Dendritic cell treated with granulocyte-macrophage colony-stimulating factor and Interleukin-4, amounts not matched to agents 40 ng/mL and 50 ng/mL, for 4 days (primary cell): ENCODE measurements around the gene STAM2.
"Not testable (repeated sequence)": the region's sequence is repeated elsewhere in the genome, so short reads cannot be mapped to it uniquely, and the experiment has no call there.

Source experiments
- H3K27ac Mint-ChIP-seq: one replicate; pipeline ENCODE4 v1.8.0; 2022; ENCODE audit warnings: mild to moderate bottlenecking, mixed read lengths
- H3K27me3 Mint-ChIP-seq: one replicate; pipeline ENCODE4 v1.8.0; 2022; ENCODE audit warnings: mild to moderate bottlenecking, mixed read lengths
- H3K36me3 Mint-ChIP-seq: one replicate; pipeline ENCODE4 v1.8.0; 2022; ENCODE audit warnings: low read depth, mixed read lengths
- H3K4me1 Mint-ChIP-seq: one replicate; pipeline ENCODE4 v1.8.0; 2022; ENCODE audit warnings: low read depth, mixed read lengths
- H3K4me3 Mint-ChIP-seq: one replicate; pipeline ENCODE4 v1.8.0; 2022; ENCODE audit warnings: mild to moderate bottlenecking, moderate library complexity, mixed read lengths
- H3K9me3 Mint-ChIP-seq: one replicate; pipeline ENCODE4 v1.8.0; 2022; ENCODE audit warnings: mixed read lengths
- intact Hi-C: fragments of 100-400 bp; cut with micrococcal nuclease; formaldehyde crosslinking; loops from one replicate; pipeline ENCODE4 v1.15.0; 2022

STAM2 gene

DNA sequence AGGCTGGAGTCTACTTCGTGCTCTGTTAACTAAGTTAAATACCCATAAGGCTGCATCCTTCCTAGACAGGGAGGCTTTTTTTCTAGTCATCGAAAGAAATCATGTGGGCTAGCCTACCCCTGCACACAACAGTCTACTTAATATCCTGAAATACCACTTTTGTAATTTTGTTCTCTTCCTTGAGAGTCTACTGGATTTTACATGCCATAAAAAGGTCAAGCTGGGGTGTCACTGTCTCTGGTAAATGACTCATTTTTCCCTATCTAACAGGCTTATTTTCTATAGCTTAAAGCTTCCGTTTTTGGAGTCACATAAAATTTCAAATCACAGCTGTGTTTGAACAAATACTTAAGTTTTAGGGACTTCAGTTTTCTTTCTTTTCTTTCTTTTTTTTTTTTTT lies 10.7 kb upstream of the STAM2 start:
- peaks cover 11% of the 10 kb centered on the region for H3K4me1 Mint-ChIP-seq
- no peak overlapping the region for H3K4me3 Mint-ChIP-seq
- peaks cover 9% of the 10 kb centered on the region for H3K9me3 Mint-ChIP-seq
- intact Hi-C loops: no loop called here
- H3K27ac Mint-ChIP-seq: no peak overlapping the region
- peaks cover 7% of the 10 kb centered on the region for H3K27me3 Mint-ChIP-seq
- no peaks in the 10 kb centered on the region for H3K36me3 Mint-ChIP-seq

GRCh38 chr2:152183401-152184073 lies 8.0 kb upstream of the STAM2 start:
- Mint-ChIP-seq H3K4me1 (peaks cover 11% of the 10 kb centered on the region), H3K27me3 (peaks cover 9% of the 10 kb centered on the region), H3K4me3 (no peak overlapping the region), H3K36me3 (no peaks in the 10 kb centered on the region), H3K27ac (no peak overlapping the region), H3K9me3 (peaks cover 9% of the 10 kb centered on the region)
- intact Hi-C loops: no loop called here

- H3K27me3 Mint-ChIP-seq, H3K27ac Mint-ChIP-seq, H3K4me3 Mint-ChIP-seq, H3K9me3 Mint-ChIP-seq: not testable (repeated sequence)
- Mint-ChIP-seq H3K36me3 (peaks cover 17% of the 10 kb centered on the region), H3K4me1 (peaks cover 22% of the 10 kb centered on the region)
- intact Hi-C loops: loop anchor here (5.0 kb wide), 1 partner anchor 540 kb away; the partner anchor contains the start of genes ARL6IP6 and PRPF40A
These were observed 2.1 kb upstream of the STAM2 start for GRCh38 chr2:152177667-152178066.

DNA sequence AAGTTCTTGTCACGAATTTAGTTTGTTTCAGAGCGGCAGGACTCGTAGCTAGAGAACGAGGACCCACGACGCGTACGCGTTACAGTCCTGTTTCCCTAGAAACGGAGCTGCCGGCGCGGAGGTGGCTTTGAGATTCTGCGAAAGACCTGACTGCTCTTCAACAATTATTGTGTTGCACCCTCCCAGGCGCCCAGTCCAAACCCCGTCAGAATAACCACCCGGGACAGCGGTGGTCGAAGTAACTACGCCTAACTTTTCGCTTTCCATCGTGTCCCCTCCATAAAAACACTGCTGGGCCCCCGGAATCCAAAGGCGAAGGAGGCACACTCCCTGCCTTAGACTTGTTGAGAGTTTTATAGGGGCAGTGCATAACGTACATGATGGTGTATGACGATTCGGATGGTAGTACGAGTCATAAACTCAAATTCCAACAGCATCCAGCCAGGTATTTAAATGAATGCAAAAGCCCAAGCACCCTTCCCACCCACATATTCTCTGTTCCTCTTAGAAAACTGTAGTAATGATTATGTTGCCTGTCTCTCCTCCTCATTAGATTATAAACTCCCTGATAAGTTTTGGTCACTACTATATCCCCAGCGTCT lies 651 bp upstream of the STAM2 start:
- peaks cover 23% of the 10 kb centered on the region for H3K36me3 Mint-ChIP-seq
- H3K4me1 Mint-ChIP-seq: peaks cover 30% of the 10 kb centered on the region
- H3K4me3 Mint-ChIP-seq: peak overlapping the region; percentile 97
- H3K9me3 Mint-ChIP-seq: no peaks in the 10 kb centered on the region
- peaks cover 2% of the 10 kb centered on the region for H3K27me3 Mint-ChIP-seq
- H3K27ac Mint-ChIP-seq: peak overlapping the region; percentile 100
- intact Hi-C loops: loop anchor here (1.0 to 5.0 kb wide), 2 partner anchors 459 to 541 kb away; partner anchors contain the start of genes ARL6IP6 and PRPF40A

GRCh38 chr2:152175012-152175367 lies 573 bp downstream of the STAM2 start:
- H3K27ac Mint-ChIP-seq: peak overlapping the region; percentile 100
- peaks cover 29% of the 10 kb centered on the region for H3K36me3 Mint-ChIP-seq
- no peaks in the 10 kb centered on the region for H3K27me3 Mint-ChIP-seq
- peak overlapping the region; percentile 97 for H3K4me3 Mint-ChIP-seq
- H3K4me1 Mint-ChIP-seq: peaks cover 34% of the 10 kb centered on the region
- no peaks in the 10 kb centered on the region for H3K9me3 Mint-ChIP-seq
- intact Hi-C loops: loop anchor here (2.0 to 5.0 kb wide), 2 partner anchors 132 to 542 kb away; partner anchors contain the start of genes ARL6IP6 and PRPF40A

GRCh38 chr2:152174574-152174973 lies 989 bp downstream of the STAM2 start:
- Mint-ChIP-seq H3K27me3 (no peaks in the 10 kb centered on the region), H3K27ac (peak overlapping the region; percentile 100), H3K4me3 (peak overlapping the region; percentile 97), H3K9me3 (no peaks in the 10 kb centered on the region), H3K4me1 (peaks cover 38% of the 10 kb centered on the region), H3K36me3 (peaks cover 33% of the 10 kb centered on the region)
- intact Hi-C loops: loop anchor here (2.0 kb wide), 1 partner anchor 132 kb away; no protein-coding TSS in a partner anchor

DNA sequence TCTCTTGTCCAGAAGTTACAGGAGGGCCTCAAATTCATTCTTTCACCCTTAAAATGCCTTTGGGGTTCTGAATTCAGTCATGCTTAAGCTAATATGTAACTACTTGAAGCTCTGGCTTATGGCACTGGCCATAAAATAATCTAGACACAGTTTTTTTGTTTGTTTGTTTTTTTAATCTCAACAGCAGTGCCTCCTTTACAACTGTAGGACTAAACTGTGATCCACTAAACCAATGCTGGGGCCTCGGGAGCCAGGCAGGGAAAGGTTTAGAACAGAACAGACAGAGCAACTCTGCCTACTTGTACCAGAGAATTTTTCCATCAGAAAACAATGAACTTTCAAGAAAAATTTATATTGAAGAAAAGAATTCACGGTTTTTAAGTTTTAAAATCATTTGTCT lies 1.7 kb downstream of the STAM2 start:
- peaks cover 44% of the 10 kb centered on the region for H3K4me1 Mint-ChIP-seq
- H3K27ac Mint-ChIP-seq: no peak overlapping the region
- peaks cover 38% of the 10 kb centered on the region for H3K36me3 Mint-ChIP-seq
- intact Hi-C loops: loop anchor here (2.0 kb wide), 1 partner anchor 131 kb away; no protein-coding TSS in a partner anchor
- H3K9me3 Mint-ChIP-seq: no peaks in the 10 kb centered on the region
- H3K27me3 Mint-ChIP-seq: no peaks in the 10 kb centered on the region
- H3K4me3 Mint-ChIP-seq: no peak overlapping the region

DNA sequence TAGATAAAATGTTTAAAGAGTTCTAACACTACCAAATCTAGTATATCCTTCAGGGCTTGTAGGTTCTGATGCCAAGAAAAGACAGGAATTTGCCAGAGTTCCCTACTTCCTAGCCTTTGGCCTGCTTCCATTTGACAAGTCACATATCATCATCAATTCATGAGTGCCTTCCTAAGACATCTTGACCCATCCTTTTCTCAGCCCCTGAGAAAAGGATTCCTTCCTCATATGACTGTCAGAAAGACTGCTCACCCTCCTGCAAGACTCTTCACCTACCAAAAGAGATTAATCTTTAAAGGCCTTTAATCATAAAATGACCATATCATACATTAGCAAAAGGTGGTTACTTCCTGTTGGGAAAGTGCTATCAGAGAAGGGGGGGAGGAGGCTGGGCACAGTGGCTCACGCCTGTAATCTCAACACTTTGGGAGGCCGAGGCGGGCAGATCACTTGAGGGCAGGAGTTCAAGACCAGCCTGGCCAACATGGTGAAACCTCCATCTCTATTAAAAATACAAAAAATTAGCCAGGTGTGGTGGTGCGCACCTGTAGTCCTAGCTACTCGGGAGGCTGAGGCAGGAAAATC lies 3.3 kb downstream of the STAM2 start:
- H3K27me3 Mint-ChIP-seq, H3K4me3 Mint-ChIP-seq, H3K9me3 Mint-ChIP-seq, intact Hi-C loops: not testable (repeated sequence)
- Mint-ChIP-seq H3K4me1 (peaks cover 52% of the 10 kb centered on the region), H3K36me3 (peaks cover 38% of the 10 kb centered on the region), H3K27ac (peak overlapping the region; percentile 77)

DNA sequence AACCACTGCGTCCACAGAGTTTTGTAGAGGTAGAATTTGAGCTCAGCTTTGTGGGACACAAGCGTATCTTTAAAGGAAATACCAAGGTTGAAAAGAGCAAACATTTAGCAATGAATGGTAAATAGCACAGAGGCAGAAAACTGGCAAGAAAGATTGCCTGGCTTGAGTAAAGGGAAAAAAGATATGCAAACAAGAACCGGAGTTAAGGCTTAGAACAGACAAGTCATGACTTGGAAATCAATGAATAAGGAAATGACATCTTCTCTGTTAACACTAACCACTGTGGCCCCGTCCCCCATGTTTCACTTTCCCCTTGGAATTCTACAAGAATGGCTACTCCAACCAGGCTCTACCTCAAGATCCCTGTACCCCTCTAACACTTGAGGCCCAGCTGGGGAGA lies 3.8 kb downstream of the STAM2 start:
- peak overlapping the region; percentile 57 for H3K4me3 Mint-ChIP-seq
- peaks cover 38% of the 10 kb centered on the region for H3K36me3 Mint-ChIP-seq
- intact Hi-C loops: no loop called here
- H3K27me3 Mint-ChIP-seq: no peaks in the 10 kb centered on the region
- H3K27ac Mint-ChIP-seq: peak overlapping the region; percentile 77
- no peaks in the 10 kb centered on the region for H3K9me3 Mint-ChIP-seq
- peaks cover 51% of the 10 kb centered on the region for H3K4me1 Mint-ChIP-seq

DNA sequence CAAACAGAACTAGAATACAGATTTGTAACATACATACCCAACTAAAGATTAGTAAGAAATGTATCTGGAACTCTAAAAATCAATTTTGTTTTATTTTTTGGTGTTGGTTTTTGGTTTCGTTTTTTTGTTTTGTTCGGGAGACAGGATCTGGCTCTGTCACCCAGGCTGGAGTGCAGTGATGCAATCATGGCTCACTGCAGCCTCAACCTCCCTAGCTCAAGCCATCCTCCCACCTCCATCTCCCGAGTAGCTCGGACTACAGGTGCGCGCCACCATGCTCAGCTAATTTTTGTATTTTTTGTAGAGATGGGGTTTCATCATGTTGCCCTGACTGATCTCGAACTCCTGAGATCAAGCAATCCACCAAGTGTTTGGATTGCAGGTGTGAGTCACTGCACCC lies 6.4 kb downstream of the STAM2 start:
- not testable (repeated sequence) for H3K27me3 Mint-ChIP-seq, H3K4me3 Mint-ChIP-seq, H3K9me3 Mint-ChIP-seq, H3K27ac Mint-ChIP-seq
- Mint-ChIP-seq H3K4me1 (peaks cover 52% of the 10 kb centered on the region), H3K36me3 (peaks cover 37% of the 10 kb centered on the region)
- intact Hi-C loops: loop anchor here (10.0 kb wide), 1 partner anchor 354 kb away; no protein-coding TSS in a partner anchor

DNA sequence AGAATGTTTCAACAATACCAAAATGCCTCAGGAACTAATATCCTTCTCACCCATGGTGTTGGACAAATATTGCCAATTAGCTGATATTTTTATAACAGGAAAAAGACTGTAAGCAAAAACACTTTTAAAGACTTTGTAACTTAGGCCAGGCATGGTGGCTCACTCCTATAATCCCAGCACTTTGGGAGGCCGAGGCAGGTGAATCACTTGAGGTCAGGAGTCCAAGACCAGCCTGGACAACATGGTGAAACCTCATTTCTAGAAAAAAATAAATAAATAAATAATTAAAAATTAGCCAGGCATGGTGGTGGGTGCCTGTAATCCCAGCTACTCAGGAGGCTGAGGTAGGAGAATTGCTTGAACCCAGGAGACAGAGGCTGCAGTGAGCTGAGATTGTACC lies 8.1 kb downstream of the STAM2 start:
- not testable (repeated sequence) for H3K27ac Mint-ChIP-seq

GRCh38 chr2:152167065-152167464 lies 8.5 kb downstream of the STAM2 start:
- Mint-ChIP-seq H3K4me3 (no peak overlapping the region), H3K9me3 (no peaks in the 10 kb centered on the region), H3K27ac (no peak overlapping the region), H3K36me3 (peaks cover 30% of the 10 kb centered on the region), H3K27me3 (no peaks in the 10 kb centered on the region), H3K4me1 (peaks cover 41% of the 10 kb centered on the region)
- intact Hi-C loops: loop anchor here (10.0 kb wide), 1 partner anchor 352 kb away; no protein-coding TSS in a partner anchor

More for the DNA sequence above, 8.1 kb downstream of the STAM2 start:
- intact Hi-C loops: loop anchor here (10.0 kb wide), 1 partner anchor 353 kb away; no protein-coding TSS in a partner anchor
- H3K27me3 Mint-ChIP-seq, H3K4me3 Mint-ChIP-seq, H3K9me3 Mint-ChIP-seq: not testable (repeated sequence)
- H3K4me1 Mint-ChIP-seq: peaks cover 45% of the 10 kb centered on the region
- peaks cover 34% of the 10 kb centered on the region for H3K36me3 Mint-ChIP-seq

- peaks cover 33% of the 10 kb centered on the region for H3K36me3 Mint-ChIP-seq
- intact Hi-C loops: loop anchor here (10.0 kb wide), 1 partner anchor 352 kb away; no protein-coding TSS in a partner anchor
- H3K9me3 Mint-ChIP-seq: no peaks in the 10 kb centered on the region
- H3K4me1 Mint-ChIP-seq: peaks cover 37% of the 10 kb centered on the region
- no peaks in the 10 kb centered on the region for H3K27me3 Mint-ChIP-seq
- no peak overlapping the region for H3K27ac Mint-ChIP-seq
- H3K4me3 Mint-ChIP-seq: no peak overlapping the region
These were observed 8.9 kb downstream of the STAM2 start for GRCh38 chr2:152166633-152167032.

DNA sequence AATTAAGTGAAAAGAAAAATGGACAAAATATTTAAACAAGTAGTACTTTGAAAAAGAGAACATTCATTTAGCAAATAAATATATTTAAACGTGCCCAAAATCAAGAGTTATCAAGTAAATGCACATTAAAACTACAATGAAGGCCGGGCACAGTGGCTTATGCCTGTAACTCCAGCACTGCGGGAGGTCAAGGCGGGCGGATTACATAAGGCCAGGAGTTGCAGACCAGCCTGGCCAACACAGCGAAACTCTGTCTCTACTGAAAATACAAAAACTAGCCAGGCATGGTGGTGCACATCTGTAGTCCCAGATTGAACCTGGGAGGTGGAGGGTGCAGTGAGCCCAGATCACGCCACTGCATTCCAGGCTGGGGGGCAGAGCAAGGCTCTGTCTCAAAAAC lies 9.8 kb downstream of the STAM2 start:
- Mint-ChIP-seq H3K27ac (no peak overlapping the region), H3K9me3 (no peaks in the 10 kb centered on the region), H3K4me3 (no peak overlapping the region), H3K36me3 (peaks cover 38% of the 10 kb centered on the region), H3K27me3 (no peaks in the 10 kb centered on the region), H3K4me1 (peaks cover 34% of the 10 kb centered on the region)
- intact Hi-C loops: loop anchor here (10.0 kb wide), 1 partner anchor 351 kb away; no protein-coding TSS in a partner anchor
